GM20000 (cell line): ENCODE measurements around the gene WTAP.

Source experiments
- DNase-seq: peaks from one replicate; pipeline ENCODE4 v3.0.0; 2012; ENCODE audit warnings: low spot score
- CTCF ChIP-seq: IDR thresholded peaks from 2 replicates; pipeline ENCODE4 v1.5.1; 2012; ENCODE audit warnings: mild to moderate bottlenecking, control low read depth; ENCODE audit errors: extremely low read depth, missing control alignments

The WTAP gene

GRCh38 chr6:159761873-159762680 lies 34.8 kb downstream of the WTAP start, which contains the start of gene ACAT2:
ACAT2 (plus strand) TSS chr6:159762045; CDS start chr6:159762088, 43 bp downstream.
- peak; percentile 98 for DNase-seq
- TF ChIP-seq CTCF = no peak

- no peak for TF ChIP-seq CTCF
- DNase-seq = peak; percentile 32
These were observed 35.5 kb downstream of the WTAP start for GRCh38 chr6:159762681-159763293.

- DNase-seq = no peak
- no peak for TF ChIP-seq CTCF
These were observed 39.6 kb downstream of the WTAP start for GRCh38 chr6:159766906-159767305.

GRCh38 chr6:159769470-159769869 lies 42.2 kb downstream of the WTAP start:
- DNase-seq = no peak
- TF ChIP-seq CTCF = no peak

- DNase-seq = no peak
- no peak for TF ChIP-seq CTCF
These were observed 44.9 kb downstream of the WTAP start for GRCh38 chr6:159772196-159772595.

- no peak for DNase-seq
- no peak for TF ChIP-seq CTCF
These were observed 50.1 kb downstream of the WTAP start for GRCh38 chr6:159777240-159777904.

GRCh38 chr6:159778131-159778530 lies 50.8 kb downstream of the WTAP start:
- DNase-seq = no peak
- no peak for TF ChIP-seq CTCF
